GM18867 (cell line): Measurements from ENCODE around the gene ALPL.

Source experiments
- ATAC-seq: cut with Tn5 transposase; IDR thresholded peaks from one replicate; pipeline ENCODE4 v1.9.1; 2021; ENCODE audit warnings: mild to moderate bottlenecking, moderate library complexity; ENCODE audit not compliant: unreplicated experiment

ALPL gene

DNA sequence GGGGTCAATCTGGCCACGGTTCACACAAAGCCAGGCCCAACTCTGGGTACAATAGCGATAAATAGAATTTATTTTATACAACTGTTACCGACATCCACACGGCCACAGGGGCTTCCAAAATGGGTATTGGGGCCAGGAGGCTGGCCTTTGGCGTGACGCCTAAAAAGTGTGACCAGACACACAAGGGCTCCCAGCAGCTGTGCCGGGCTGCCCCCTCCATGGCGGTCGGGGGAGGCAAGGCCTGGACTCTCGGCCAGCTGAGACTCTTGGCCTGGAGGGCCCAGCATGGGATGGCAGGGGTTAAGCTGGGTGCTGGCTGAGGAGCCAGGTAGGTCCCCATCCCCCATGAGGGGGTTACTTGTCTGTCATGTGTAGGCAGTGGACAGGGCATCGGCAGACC lies 87.0 kb downstream of the ALPL start:
- ATAC-seq = no peak

- ATAC-seq = no peak
Measured at GRCh38 chr1:21596628-21597027, 87.4 kb downstream of the ALPL start.

DNA sequence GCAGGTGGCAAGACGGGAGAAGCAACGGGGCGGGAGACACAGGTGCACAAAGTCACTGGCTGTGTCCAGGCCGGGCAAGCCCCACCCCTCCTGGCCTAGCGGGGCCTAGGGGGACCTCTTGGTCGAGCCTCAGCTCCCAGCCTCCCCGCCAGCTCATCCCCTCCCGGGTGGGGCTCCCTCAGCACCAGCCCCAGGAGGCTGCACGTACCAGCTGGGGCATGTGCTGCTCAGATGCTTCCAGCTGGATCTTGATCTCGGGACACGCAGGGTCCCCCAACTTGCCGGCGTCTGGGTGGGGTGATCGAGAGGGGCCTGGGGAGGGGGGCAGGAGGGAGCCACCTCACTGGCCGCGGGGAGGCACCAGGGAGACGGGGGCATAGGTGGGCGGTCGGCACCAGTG lies 88.5 kb downstream of the ALPL start:
- no peak for ATAC-seq

GRCh38 chr1:21598417-21598816 lies 89.2 kb downstream of the ALPL start:
- no peak for ATAC-seq

DNA sequence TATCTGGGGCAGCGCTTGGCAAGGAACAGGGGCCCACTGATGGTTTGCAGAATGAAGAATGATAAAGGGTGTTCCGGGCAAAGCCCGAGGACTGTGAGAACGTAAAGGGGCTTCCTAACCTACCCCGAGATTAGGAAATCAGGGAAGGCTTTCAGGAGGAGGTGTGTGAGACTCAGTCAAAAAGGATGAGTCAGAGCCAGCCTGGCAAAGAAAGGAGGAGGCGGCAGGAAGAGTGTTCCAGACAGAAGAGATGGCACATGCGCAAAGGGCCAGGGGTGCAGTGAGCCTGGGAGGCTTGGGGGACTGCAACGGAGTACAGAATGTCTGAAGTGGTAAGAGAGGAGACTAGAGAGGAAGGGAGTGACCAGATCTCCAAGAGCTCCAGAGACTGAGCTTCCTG lies 89.7 kb downstream of the ALPL start:
- ATAC-seq = no peak

DNA sequence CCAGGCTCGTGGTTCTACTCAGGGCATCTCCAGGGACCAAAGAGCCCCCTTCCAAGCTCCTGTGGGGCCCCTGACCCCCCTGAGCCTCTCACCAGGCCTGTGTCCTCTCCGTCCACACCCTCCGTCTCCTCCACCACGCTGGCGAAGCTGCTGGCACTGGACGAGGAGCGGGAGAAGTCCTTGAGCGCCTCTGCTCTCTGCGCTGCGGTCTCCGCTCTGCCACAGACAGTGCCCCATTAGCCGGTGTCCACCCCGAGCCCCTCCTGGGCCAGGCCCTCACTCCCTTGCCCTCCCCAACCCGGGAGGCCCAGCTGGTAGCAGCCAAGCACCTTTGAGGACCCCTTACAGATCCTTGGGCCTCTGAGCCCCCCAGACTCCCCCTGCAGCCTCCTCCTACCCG lies 90.2 kb downstream of the ALPL start:
- no peak for ATAC-seq

- ATAC-seq = no peak
Measured at GRCh38 chr1:21601278-21602048, 92.2 kb downstream of the ALPL start.

GRCh38 chr1:21603177-21604138 lies 94.2 kb downstream of the ALPL start:
- no peak for ATAC-seq

- no peak for ATAC-seq
Measured at GRCh38 chr1:21604208-21604957, 95.2 kb downstream of the ALPL start.

DNA sequence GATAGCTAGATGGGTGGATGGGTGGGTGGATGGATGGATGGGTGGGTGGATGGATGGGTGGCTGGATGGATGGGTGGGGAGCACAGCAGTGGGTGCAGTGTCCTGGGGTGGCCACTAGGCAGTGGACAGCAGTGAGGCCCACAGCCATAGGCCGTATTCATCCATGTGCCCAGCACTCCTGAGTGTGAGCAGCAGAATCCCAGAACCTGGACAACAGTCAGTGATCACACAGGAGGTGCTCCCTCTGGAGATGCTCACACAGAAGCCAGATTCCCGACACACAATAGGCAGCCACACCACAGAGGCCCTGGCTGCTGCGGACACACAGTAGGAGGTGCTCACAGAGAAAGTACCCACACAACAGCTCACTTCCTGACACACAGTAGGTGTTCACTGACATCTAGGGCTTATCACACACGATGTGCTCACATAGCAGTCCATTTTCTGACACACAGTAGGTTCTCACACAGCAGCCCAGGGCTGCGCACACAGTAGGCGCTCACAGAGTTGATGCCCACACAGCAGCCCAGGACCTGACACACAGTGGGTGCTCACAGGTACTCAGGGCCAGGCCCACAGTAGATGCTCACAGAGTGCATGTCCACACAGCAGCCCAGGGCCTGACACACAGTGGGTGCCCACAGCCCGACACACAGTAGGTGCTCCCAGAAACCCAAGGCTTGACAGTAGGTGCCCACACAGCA lies 95.9 kb downstream of the ALPL start:
- no peak for ATAC-seq

- no peak for ATAC-seq
Measured at GRCh38 chr1:21605964-21606705, 96.9 kb downstream of the ALPL start.

DNA sequence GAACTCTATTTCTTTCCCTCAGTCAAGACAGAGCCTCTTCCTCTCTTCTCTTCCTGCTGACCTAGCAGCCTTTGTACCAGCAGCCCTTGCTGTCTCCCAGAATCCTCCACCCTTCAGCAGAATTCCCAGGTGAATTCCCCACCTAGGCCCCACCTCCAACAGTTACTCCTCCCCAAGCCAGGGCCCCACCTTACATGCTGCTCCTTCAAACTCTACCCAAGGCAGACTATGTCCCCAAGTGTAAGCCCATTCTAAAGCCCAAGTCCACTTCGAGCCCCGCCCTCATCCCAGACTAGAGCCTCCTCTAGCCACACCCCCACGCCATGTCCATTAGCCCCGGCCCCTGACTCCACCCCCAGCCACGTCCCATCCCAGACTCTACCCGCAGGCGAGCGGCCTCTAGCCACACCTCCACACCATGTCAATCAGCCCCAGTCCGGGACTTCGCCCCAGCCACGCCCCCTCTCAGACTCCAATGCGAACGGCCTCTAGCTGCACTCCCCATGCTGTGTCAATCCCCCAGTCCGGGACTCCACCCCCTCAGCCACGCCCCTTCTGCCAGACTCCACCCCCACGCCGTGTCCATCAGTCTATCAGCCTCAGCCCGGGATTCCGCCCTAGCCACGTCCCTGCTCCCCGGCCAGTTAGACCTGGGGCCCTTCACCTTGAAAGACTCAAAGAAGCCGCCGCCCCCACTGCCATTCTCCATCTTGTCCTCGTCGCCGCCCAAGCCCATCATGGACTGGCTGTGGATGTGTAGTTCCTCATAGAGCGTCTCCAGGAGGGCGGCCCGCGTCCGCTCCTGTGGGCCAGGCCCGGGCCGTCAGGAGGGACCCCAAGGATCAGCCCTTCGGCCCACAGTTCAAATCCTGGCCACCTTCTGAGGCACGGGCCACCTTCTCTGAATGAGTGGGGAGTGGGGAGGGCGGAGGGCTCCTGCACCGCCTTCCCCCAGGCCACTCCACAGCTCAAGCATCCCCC lies 98.6 kb downstream of the ALPL start:
- peak; percentile 47 for ATAC-seq

DNA sequence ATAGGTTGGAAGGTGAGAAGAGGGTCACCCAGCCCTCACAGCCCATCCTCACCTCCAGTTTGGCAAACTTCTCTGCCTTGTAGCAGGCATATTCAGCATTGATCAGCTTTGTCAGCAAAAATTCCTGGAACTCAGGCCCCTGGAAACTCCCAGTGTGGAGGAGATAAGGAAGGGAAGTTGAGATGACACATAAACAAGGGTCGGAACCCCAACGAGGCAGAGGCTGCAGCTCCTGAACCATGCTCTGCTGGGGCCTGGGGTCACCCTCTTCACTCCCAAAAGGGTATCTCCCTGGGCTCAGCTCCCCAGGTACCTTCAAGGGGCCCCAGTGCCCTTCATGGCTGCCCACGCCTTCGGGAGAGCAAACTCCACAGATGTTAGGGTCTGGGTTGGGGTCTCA lies 99.6 kb downstream of the ALPL start:
- ATAC-seq = no peak

DNA sequence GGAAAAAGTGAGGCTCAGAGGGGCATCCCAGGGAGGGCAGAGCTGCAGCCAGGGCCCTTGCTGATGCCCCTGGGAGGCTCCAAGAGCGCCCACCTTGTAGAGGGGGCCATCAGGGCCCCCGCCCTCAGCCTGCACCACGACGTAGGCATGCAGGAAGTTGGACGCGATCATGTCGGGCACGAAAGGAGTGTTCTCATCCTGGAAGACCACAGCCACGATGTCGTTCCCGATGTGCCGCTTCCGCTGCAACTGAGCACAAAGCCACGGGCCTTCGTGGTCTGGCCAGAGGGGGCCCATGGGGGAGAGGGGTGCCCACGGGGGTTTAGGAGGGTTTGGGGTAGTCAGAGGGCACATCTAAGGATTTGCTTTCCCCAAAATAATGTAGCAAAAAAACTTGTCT lies 100.8 kb downstream of the ALPL start:
- ATAC-seq = no peak

- no peak for ATAC-seq
Measured at GRCh38 chr1:21610989-21611785, 102.0 kb downstream of the ALPL start.

DNA sequence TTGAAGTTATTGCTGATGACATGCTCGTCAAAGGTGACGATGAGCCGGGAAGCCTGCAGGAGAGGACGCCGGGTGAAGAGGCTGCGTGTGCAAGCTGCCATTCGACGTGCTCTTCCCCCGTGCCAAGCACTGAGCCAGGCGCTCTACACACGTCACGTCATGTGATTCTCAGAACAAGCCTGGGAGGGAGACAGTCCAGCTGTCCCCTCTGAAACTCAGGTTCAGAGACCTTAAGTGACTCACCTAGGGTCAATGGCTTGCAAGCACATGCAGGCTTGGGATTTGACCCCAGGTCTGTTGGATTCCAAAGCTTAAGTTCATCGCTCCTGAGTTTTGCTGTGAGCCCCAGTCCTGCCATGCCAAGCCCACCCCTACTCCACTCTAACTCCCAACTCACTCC lies 102.8 kb downstream of the ALPL start:
- ATAC-seq = no peak

- ATAC-seq = no peak
Measured at GRCh38 chr1:21613072-21613867, 104.0 kb downstream of the ALPL start.
